Measurements from ENCODE around the gene OCIAD2.
"Not testable (repeated sequence)": the region's sequence is repeated elsewhere in the genome, so short reads cannot be mapped to it uniquely, and the experiment has no call there.

OCIAD2 gene

GRCh38 chr4:48854982-48855381, 51.6 kb downstream of the OCIAD2 start:
- no peak for DNase-seq (ENCODE audit: low read depth, low spot score)

GRCh38 chr4:48854395-48854683, 52.2 kb downstream of the OCIAD2 start:
- no peak for DNase-seq (ENCODE audit: low read depth, low spot score)

- DNase-seq (ENCODE audit: low read depth, low spot score), result no peak
Observed at GRCh38 chr4:48853604-48854394, 52.8 kb downstream of the OCIAD2 start.

DNA sequence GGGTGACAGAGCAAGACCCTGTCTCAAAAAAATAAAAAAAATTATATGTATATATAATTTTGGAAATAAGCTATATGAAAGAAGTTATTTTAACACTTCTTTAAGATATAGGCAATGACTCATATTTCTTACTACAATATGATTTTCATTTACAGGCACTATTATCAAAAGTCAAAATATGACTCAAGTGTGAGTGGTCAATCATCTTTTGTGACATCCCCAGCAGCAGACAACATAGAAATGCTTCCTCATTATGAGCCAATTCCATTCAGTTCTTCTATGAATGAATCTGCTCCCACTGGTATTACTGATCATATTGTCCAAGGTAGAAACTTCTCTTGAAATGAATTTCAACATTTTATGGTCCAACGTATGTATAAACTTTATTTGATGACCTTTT, 54.9 kb downstream of the OCIAD2 start:
- no peak for DNase-seq (ENCODE audit: low read depth, low spot score)

- DNase-seq (ENCODE audit: low read depth, low spot score), result not testable (repeated sequence)
Observed at GRCh38 chr4:48848799-48849198, 57.8 kb downstream of the OCIAD2 start.

DNA sequence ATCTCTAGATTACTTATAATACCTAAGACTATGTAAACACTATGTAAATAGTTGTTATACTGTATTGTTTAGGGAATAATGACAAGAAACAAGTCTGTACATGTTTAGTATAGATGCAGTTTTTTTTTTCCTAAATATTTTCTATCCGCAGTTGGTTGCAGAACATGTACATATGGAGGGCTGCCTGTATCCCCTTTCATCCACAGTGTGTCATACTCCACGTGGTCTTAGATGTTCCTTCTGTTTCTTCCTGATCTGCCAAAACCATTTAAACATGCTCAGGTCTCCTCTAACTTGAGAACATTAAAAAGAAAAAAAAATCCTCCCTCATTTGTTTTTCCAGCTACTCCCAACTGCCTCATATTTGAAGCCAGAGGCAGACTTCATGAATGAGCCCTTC, 61.7 kb downstream of the OCIAD2 start:
- no peak for DNase-seq (ENCODE audit: low read depth, low spot score)

DNA sequence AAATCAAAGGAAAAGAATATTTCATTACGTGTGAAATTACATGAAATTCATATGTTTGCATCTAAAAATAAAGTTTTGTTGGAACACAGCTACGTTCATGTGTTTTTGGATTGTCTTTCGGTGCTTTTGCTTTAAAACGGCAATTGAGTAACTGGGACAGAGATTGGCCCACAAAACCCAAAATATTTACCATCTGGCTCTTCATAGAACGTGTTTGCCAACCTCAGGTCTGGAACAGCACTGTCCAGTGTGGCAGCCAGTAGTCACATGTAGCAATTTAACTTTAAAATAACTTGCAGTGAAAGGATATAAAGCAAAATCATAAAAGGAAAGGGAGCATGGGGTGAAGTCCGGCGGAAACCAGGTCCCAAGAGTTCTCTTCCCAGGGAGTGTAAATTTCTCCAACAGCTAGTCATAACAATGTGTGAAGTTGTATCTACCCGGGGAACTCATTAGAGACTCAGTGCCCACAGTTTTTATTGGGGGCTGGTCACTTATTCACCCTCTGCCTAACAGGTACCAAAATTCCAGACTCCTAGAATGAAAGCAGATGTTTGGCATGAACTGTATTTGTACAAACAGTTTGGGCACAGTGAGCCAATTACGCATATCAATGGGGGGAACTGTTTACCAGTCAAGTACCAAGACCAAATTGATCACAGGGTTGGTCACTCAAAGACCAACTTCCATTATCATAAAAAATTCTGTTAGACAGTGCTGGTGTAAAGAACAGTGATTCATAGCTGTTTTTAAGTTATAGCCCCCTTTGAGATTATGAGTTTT, 65.3 kb downstream of the OCIAD2 start:
- no peak for DNase-seq (ENCODE audit: low read depth, low spot score)

DNA sequence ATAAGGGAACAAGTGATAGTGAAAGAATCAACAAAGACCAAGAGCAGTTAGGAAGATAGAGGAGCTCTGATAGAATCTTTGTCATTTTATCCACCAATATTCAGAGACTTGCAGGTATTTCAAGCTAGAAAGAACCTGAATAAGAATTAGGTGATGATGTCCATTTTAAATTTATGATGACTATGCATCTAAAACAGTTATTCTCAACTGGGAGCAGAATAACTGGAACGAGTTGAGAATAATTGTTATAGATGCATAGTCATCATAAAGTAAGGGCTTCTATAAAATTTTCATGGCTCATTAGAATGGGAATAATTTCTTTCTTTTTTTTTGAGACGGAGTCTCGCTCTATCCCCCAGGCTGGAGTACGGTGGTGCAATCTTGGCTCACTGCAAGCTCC, 69.9 kb downstream of the OCIAD2 start:
- DNase-seq (ENCODE audit: low read depth, low spot score), result no peak

Measured in astrocyte of the hippocampus (primary cell).